NCI-H1930 (cell line): ENCODE measurements around the gene CD82.

Experiments
- DNase-seq, 2 experiments: peaks; one replicate each; lab custom pipeline; 2025; lab: John Stamatoyannopoulos, UW

The CD82 gene

DNA sequence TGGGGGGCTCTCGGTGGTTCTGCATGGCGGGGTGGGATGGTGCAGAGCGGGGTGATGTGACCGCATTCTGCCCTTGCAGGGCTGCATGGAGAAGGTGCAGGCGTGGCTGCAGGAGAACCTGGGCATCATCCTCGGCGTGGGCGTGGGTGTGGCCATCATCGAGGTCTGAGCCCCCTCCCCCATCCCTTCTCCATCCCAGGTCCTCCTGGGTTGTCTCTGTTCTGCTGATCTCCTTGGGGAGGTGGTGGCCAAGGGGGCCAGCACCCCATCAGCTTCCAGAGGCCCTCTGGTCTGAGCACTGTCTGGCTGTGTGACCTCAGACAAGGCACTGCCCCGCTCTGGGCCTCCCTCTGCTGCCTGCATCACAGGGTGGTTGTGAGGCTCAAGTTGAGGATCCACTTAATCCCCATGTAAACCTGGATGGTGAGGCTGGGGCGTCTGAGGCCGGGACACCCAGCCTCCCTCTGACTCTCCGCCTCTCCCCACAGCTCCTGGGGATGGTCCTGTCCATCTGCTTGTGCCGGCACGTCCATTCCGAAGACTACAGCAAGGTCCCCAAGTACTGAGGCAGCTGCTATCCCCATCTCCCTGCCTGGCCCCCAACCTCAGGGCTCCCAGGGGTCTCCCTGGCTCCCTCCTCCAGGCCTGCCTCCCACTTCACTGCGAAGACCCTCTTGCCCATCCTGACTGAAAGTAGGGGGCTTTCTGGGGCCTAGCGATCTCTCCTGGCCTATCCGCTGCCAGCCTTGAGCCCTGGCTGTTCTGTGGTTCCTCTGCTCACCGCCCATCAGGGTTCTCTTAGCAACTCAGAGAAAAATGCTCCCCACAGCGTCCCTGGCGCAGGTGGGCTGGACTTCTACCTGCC, 53.3 kb downstream of the CD82 start:
- no peak for DNase-seq

DNA sequence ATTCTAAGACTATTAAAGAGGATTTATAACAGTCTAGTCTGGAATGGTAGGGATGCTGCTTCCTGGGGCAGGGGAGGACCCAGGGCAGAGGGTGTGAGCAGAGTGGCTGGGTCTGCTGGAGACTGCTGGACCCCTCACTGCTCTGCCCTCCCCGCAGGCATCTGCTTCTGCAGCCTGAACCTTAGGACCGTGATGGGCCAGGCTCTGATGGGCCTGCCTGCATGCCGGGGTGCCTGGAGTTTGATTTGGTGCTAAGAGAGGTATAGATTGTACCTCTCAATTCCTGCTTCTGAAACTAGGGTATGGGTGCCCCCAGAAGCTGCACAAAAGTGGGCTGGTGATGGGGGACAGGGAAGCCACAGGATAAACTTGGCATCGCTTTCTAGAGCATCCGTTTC, 54.9 kb downstream of the CD82 start:
- DNase-seq: no peak

DNA sequence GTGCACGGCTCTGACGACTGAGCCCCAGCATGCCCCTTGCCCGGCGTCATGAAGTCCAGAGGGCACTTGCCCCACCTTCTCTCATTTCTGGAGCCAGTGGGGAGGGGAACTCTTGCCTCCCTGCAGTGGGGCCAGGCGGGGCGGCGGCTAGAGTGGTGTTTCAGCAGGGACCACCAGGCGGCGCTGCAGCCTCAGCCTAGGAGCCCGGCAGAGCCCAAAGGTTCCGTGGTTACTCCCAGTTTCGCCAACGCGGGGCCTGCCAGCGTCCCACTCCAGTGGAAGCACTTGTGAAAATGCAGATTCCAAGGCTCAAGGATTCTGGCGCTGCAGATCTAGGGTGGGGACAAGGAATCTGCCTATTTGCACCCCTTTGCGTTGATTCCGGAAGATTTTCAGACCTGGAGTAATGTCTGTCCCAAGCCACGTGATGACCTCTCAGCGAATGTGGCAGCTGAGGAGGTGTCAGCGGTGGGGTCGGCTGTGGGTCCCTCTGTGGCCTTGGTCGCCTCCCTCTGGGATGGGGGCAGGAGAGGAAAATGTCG, 55.7 kb downstream of the CD82 start:
- peak; percentile 46 to 68 for DNase-seq

DNA sequence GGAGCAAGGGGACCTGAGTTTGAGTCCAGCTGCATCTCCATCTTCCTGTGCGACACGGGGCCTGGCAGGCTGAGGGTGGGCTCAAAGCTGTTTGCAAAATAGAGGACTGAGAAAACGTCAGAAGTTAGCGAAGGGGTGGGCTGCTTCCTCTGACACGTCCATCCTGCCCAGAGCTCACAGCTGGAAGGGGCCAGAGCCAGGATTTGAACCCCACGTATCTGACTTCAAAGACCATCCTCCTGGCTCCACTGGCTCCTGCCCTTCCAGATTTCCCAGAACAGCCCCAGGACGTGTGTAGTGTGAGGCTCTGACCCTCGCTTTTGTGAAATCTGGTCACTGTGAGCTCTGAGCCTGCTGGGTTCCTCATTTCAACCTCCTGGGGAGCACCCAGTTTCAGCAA, 56.3 kb downstream of the CD82 start:
- DNase-seq: no peak

DNA sequence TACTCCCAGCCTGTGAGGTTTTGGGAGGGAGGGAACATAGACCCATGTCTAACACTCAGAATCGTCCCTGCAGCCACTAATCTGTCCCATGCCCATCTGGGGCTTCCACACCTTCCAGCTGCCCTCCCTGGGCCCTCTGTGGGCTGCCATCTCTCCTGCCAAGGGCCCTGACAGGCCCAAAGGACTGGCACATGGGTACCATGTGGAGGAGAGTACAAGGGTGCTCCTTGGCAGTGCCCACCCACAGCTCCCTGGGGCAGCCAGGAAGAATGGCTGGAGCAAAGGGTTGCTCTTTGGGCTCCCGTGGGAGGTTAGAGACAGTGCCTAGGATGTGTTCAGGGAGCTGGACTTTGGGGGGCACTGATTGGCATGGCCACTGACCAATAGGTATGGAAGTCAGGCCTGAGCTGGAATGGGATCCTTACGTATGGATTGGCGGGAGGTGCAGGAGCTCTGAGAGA, 56.8 kb downstream of the CD82 start:
- no peak for DNase-seq

DNA sequence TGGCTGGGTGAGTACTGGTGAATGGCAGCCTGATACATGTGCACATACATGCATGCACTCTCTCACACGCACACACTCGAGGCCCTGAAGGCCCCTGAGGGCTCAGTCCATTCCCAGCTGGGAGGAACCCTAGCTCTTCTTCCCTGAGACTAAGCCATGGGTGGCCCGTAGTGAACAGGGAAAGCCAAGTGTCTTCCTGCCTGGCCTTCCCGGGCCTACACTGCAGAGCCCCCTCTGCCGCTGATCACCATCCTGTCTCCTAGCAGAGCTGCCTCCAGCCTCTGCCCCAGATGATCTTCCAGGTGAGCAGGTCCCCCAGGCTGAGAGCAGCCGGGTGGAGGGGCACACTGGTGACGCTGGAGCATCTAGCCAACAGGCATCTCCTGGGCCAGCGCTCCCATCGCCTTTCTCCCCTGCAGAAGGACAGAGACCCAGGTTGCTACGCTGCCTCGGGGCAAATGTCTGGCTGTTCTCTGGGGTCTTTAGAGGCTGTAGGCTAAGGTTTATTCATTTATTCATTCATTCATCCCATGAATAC, 57.3 kb downstream of the CD82 start:
- no peak for DNase-seq

DNA sequence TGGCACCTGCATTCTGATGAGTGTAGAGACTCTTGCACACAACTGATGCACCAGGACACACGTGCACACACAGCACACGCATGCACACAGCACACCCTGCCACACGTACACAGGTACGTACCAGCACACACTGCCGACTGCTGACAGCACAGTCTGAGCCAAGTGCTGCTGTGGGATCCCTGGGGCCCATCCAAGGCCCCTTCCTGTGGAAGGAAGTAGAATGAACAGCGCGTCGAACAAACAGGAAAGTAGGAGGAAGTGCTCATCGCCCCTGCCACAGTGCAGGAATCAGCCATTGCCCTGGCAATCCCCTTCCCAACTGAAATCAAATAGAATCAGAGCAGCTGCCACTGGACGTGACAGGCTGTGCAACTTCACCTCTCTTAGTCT, 57.9 kb downstream of the CD82 start:
- DNase-seq: no peak

DNA sequence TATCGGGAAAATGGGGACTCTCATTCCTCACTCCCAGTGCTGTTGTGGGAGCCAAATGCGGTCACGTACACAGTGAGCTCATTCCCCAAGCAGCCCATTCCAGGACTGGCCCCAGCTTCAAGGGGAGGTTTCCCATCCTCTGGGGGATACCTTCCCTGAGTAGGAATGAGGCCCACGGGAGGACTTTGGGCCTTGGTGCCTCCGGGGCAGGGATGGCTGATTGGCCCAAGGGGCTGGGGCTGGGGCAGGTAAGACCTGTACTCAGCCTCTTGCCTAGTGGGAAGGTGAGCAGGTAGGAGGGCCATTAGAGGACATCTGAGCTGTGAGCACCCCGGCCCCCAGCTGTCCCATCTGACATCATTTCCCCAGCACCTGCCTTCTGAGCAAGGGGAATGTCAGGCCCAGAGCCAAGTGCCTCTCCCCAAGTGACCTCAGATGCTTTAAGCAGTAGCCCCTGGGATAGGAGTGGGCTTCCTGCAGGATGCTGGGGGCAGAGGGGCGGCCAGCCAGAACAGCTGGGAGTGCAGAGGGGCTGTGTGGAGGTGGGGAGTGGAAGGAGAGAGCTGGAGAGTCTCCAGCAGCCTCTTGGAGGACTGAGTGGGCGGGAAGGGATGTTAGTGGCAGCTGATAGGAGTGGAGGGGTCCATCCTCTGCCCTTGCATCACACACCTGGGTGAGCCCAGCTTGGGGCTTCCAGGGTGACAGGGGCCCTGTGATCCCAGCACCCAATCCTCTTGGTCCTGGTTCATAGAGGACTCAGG, 58.4 kb downstream of the CD82 start:
- no peak for DNase-seq

DNA sequence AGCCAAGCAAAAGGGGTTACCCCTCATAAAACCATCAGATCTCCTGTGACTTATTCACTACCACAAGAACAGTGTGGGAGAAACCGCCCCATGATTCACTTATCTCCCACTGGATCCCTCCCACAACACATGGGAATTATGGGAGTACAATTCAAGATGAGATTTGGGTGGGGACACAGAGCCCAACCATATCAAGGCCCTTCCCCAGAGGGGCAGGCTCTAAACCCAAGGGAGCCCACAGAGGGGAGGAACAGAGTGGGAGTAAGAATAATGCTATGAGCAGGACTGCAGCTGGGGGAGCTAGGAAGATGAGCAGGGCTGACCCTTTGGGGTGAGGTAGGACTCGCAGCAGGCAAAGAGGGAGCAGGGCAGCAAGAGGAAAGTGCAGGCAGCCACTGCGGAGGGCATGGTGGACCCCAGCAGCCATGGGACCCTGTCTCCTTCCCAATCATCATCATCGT, 59.3 kb downstream of the CD82 start:
- DNase-seq: no peak

DNA sequence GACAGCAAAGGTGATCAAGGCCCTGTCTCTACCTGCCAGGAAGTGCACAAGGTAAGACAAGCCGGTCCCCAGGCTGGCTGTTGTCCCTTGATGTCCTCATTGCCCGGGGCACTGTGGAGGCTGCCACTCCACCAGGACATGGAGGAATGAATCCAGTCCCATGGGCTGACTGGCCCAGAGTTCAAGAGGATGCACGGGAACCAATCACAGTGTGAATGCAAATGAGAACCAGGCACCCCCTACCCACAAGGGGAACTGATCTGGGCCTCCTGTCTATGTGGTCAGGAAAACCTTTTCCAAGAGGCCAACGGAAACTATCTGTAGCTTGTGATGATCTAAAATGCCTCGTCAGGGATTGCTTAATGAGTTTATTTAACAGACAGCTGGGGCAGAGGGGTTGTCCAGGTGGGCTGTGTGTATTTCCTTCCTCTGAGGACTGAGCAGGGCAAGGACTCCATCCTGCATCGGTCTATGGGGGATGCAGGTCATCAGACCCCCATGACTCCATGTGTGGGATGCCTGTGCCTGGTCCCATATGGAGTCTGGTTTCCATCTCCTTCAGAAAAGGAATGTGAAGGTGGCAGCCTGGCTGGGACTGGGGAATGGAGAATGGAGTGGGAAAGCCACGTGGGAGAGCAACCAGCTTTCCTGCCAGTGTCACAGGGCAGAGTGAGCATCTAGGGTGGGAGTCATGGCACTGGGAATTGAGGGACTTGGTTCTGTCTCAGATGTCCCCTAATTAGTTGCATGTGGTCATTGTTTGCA, 60.5 kb downstream of the CD82 start:
- no peak for DNase-seq

DNA sequence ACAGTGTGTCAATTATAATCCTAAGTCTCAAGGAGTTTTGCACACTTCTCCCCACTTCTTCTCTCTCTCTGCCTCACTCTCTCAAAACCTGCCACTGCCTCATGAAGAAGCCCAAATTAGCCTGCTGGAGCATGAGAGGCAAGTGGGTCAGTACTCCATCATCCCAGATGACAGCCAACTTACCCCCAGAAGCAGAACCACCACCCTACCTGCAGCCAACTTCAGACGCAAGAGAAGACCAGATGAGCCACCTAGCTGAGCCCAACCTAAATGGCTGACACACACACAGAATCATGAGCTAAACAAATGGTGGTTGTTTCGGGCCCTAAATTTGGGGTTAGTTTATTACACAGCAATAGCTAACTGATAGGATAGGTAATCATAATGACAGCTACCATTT, 61.2 kb downstream of the CD82 start:
- DNase-seq: no peak

DNA sequence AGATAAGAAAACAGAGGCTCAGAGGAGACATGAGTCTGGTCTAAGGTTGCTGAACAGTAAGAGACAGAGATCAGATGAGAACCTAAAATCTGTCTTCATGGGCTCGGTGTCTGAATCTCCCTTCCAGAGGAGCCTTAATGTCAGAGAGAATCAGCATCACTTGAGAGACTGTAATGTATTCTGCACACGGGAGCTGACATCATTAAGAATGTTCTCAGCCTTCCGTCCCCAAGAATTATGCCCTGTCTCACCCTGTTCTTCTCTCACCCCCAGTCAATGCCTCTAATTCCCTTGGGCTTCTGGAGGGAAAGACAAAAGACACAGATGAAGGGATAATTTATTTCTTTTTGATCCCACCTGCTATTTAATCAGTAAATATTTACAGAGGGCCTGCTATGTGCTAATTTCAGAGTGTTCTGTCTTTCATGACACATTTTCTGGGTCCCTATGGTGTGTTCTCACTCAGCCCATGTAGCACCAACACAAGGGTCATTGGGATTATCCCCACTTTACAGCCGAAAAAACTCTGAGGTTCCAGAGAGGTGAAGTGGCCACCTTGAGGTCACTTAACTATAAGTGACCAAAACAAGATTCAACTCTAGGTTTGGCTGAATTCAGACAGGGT, 61.8 kb downstream of the CD82 start:
- no peak for DNase-seq

DNA sequence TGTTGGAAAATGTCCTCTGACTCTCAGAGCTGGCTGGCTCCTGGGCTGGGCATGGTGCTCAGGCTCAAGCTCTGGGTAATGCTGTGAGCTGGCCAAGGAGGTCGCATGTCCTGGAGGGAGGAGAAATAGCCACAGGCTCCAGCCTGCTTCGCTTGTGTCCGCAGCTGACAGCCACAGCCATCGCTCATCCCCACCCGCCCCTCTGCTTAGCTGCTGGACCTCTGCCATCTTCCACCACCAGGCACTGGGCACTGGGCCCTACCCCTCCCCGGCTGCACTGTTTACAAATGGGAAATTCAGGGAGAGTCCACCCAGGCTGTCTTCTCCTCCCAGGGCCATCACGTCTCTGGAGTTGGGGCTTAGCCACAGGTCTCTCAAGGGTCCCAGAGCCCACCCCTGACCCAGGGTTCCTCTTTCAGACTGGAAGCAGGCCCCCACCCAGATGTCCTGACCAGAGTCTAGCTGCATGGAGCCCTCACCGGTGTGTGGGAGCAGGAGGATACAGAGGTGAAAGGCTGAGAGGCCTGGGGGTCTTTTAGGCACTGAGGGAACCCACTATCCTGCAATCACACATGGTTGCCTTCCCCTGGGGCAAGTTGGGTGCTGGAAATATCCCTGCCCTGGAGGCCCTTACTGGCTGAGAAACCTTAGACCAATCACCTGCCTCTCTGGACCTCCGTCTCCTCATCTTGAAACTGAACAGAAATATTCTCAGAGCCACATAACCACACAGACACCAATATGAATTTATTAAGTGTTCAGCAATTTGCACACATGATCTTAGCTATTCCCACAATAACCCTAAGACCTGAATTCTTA, 62.7 kb downstream of the CD82 start:
- DNase-seq: no peak

DNA sequence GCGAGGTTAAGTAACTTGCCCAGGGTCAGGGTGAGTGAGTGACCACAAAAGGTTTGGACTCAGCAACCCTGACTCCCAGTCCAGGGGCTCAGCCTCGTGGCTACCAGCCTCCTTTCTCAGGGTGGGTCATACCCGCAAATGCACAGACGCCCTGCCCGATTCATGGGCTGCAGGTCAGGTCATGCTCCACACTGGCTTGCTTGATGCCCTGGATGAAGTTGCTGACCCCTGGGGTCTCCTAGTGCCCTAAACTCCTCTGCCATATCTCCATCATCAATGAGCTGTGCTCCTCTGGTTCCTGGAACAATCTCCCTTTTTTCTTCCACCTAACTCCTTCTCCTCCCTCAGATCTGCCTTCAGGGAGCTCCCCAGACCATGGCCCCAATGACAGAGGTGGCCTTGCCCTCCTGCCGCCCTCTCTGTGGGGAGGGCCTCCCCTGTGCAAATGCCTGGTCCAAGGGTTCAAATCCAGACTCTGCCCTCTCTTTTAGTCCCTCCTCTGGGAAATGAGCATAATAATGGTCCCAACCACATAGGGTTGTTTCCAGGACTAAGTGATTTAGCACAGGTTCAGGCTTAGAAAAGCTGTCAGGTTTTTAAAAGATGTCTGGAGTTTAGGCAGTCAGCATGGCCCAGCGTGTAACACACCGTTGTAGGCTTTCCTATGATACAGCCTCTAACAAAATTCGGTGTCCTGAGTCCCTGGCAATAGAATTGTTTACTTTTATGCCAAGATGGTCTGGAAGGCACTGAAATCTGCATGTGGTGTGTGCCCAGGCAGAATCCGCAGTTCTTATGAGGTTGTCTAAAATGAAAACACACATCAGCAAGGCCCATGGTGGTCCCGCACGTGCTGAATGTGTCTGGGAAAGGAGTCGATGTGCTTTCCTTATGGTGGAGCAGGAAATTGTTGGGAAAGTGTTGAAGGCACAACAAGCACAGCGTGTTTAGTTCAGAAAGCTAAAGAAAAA, 63.6 kb downstream of the CD82 start:
- DNase-seq: no peak

DNA sequence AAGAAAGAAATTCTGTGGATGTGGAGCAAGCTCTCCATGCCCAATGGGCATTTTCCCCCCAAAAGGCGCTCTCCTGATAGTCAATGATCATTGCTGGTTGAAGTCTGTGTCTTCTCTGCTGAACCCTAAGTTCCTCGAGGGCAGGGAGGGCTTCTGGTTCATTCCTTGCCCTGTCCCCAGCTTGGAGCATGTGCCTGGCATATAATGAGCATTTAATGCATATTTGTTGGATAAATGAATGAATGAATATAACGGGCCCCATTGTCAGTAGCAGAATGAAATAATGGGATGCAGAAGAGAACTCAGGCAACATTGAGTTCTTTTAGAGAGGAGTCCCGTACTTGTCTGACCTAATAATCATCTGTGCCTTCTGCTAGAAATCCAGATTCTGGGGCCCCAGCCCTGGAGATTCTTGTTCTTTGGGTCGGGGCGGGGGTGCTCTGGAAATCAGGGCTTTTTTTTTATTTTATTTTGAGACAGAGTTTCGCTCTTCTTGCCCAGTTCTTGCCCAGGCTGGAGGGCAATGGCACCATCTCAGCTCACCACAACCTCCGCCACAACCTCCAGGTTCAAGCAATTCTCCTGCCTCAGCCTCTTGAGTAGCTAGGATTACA, 64.4 kb downstream of the CD82 start:
- no peak for DNase-seq

DNA sequence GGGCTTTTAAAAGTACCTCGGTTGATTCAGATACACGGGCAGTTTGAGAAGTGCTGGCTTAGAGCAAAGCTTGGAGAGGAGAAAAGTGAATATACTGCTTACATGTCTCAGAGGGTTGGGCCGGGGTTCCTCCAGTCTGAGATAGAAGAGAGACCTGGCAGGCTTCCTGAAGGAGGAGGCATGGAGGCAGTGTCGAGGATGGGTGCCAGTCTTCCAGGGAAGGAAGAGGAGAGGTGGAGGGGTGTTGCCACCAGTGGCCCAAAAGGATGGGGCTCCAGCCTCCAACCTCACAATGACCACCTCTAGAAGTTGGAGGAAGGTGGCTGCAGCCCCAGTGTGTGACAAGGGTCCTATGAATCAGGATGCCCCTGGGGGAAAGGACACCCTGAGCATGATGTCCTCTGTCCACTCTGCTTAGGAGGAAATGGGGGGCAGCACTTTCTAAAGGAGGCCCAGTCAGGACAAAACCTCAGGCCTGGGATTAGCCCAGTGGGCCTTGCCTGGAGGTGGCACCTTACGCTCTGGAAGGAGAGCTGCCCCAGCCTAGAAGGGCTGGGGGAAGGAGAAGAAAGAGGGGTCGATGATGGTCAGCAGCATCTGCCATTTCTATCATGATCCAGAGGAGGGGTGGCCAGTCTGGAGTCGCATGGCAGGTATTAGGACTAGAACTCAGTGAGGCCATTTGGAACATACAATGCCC, 65.2 kb downstream of the CD82 start:
- DNase-seq: no peak

DNA sequence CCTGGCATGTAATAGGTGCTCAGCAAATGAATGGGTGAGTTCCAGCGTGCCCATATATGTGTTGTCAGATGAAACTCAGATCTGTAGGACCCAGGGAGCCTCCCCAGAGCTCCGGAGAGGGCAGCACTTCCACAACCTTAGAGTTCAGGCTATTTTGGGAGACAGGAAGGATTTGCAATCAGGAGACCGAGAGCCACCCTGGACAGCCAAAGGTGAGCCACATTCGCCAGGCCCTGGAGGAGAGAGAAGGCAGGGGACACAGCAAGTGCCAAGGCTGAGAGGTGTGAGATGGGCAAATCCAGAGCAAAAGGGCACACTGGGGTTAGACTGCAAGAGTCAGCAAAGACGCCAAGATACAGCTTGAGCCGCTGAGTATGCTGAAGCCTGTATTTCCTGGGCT, 66.4 kb downstream of the CD82 start:
- DNase-seq: no peak

DNA sequence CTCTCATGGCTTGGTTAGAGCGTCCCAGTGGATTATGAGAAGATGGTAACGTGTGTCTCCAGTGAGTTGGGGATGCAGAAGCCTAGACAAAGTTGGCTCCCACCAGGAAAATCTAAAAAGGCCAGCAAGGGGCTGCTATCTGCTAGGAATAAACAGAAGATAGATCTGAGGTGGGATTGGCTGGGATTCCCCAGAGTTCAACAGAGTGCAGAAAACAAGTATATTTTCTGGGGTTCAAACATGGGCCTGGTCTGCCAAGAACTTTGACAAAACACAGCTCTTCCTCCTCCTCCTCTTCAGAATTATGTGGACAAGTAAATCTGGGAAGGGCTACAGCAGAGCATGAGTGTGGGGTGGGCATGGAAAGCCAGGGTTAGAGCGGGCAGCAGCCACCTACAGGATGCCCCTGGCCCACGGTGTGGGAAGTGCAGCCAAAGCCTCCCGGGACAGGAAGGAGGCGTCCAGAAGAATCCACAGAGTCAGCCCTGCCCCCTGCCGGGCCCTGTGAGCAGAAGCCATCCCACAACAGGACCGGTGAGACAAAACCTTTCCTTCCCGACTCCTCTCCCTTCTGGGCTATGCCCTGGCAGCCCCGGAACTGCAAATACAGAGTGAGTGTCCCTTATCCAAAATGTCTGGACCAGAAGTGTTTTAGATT, 67.1 kb downstream of the CD82 start:
- peak in 1 of 2 experiments; percentile 12 for DNase-seq
